GM23248 (cell line): ENCODE measurements around the gene ARHGAP23. TPM values are rescaled to one million over a fixed set of nuclear protein-coding genes. Genes with fewer than 3 reads are reported as not detected.
"Not testable (repeated sequence)": the region's sequence is repeated elsewhere in the genome, so short reads cannot be mapped to it uniquely, and the experiment has no call there.

Experiments
- DNase-seq: peaks from one replicate; pipeline ENCODE4 v3.0.0-alpha.2; 2015
- H2AFZ ChIP-seq: fragments of 200-600 bp; sonication (generic); 2 replicates; pipeline ENCODE4 v1.6.1; 2016; ENCODE audit warnings: antibody characterized with exemption
- H3F3A ChIP-seq: fragments of 200-600 bp; sonication (generic); 2 replicates; pipeline ENCODE4 v1.6.1; 2016; ENCODE audit warnings: mild to moderate bottlenecking, antibody characterized with exemption, mixed run types; ENCODE audit not compliant: insufficient read depth
- H3K27ac ChIP-seq: fragments of 200-600 bp; sonication (generic); 2 replicates; pipeline ENCODE4 v1.5.1; 2016; ENCODE audit warnings: mild to moderate bottlenecking
- H3K27me3 ChIP-seq: fragments of 200-600 bp; sonication (generic); replicated peaks from 2 replicates; pipeline ENCODE4 v1.6.1; 2016; ENCODE audit warnings: mild to moderate bottlenecking; ENCODE audit not compliant: insufficient read depth
- H3K36me3 ChIP-seq: fragments of 200-600 bp; sonication (generic); 2 replicates; pipeline ENCODE4 v1.6.1; 2016; ENCODE audit warnings: low read depth, mild to moderate bottlenecking
- H3K4me1 ChIP-seq: fragments of 200-600 bp; sonication (generic); 2 replicates; pipeline ENCODE4 v1.6.1; 2016; ENCODE audit warnings: mild to moderate bottlenecking; ENCODE audit not compliant: insufficient read depth
- H3K4me2 ChIP-seq: fragments of 200-600 bp; sonication (generic); one replicate; pipeline ENCODE4 v1.6.1; 2016; ENCODE audit warnings: mild to moderate bottlenecking; ENCODE audit not compliant: unreplicated experiment
- H3K4me3 ChIP-seq: fragments of 200-600 bp; sonication (generic); 2 replicates; pipeline ENCODE4 v1.5.1; 2016; ENCODE audit warnings: mild to moderate bottlenecking
- H3K79me2 ChIP-seq: fragments of 200-600 bp; sonication (generic); 2 replicates; pipeline ENCODE4 v1.6.1; 2016; ENCODE audit warnings: mild to moderate bottlenecking; ENCODE audit not compliant: insufficient read depth
- H3K9ac ChIP-seq: fragments of 200-600 bp; sonication (generic); 2 replicates; pipeline ENCODE4 v1.6.1; 2016; ENCODE audit warnings: mild to moderate bottlenecking
- H3K9me2 ChIP-seq: fragments of 200-600 bp; sonication (generic); 2 replicates; pipeline ENCODE4 v1.6.1; 2016; ENCODE audit warnings: mixed run types, mild to moderate bottlenecking, moderate library complexity; ENCODE audit not compliant: insufficient read depth
- H3K9me3 ChIP-seq: fragments of 200-600 bp; sonication (generic); one replicate; pipeline ENCODE4 v1.6.1; 2017; ENCODE audit warnings: low read depth
- H4K20me1 ChIP-seq: fragments of 200-600 bp; sonication (generic); 2 replicates; pipeline ENCODE4 v1.6.0; 2016; ENCODE audit not compliant: insufficient read depth
- EZH2 ChIP-seq: fragments of 200-600 bp; sonication (generic); IDR thresholded peaks from 2 replicates; pipeline ENCODE4 v1.6.1; 2018; ENCODE audit warnings: antibody characterized with exemption, mild to moderate bottlenecking; ENCODE audit not compliant: insufficient read depth, poor library complexity, severe bottlenecking
- EZH2phosphoT487 ChIP-seq: fragments of 200-600 bp; sonication (generic); IDR thresholded peaks from 2 replicates; pipeline ENCODE4 v1.6.1; 2018; ENCODE audit warnings: antibody characterized with exemption, moderate library complexity, mild to moderate bottlenecking, low read depth; ENCODE audit not compliant: insufficient read depth
- WGBS, 2 experiments: methylation state at CpG; one replicate each; pipeline ENCODE4 v1.1.6; 2015 to 2017; ENCODE audit warnings: low lambda C conversion rate in 2 of 2, low coverage in 1 of 2; ENCODE audit errors: missing lambda C conversion rate in 2 of 2; 5-methylcytosine and 5-hydroxymethylcytosine counted together
- in situ Hi-C: fragments of 300-500 bp; cut with MboI; formaldehyde crosslinking; loops from 2 replicates; pipeline ENCODE4 v1.15.0; 2020
- polyA plus RNA-seq: library from polyadenylated mRNA; unstranded; fragments of >200 nt; fragmentation: Nextera tagmentation; extraction: Ambion mirVana; gene quantifications from 2 replicates; pipeline ENCODE4 v1.2.1, GENCODE V29; 2016
- total RNA-seq: library from RNA; depleted of rRNA; stranded (reverse); fragments of >200 nt; shearing (Covaris generic); gene quantifications from 2 replicates; pipeline ENCODE4 v1.2.3, GENCODE V29; 2014

Gene ARHGAP23
- total and polyA plus RNA-seq, 2 experiments from 2014 or later = 6.6 to 69.4 TPM

- Histone ChIP-seq H3K9me3 (no peaks in the 10 kb centered on the region), H3F3A (peaks cover 38% of the 10 kb centered on the region), H3K4me1 (peaks cover 62% of the 10 kb centered on the region), H3K9ac (no peak overlapping the region), H2AFZ (no peak overlapping the region), H3K9me2 (no peaks in the 10 kb centered on the region), H3K79me2 (peaks cover 88% of the 10 kb centered on the region), H3K36me3 (peaks cover 43% of the 10 kb centered on the region; the same call in 1 of the 2 replicates), H3K4me2 (no peak overlapping the region), H3K27ac (peak overlapping the region; percentile 31; the same call in 1 of the 2 replicates), H4K20me1 (no peaks in the 10 kb centered on the region; the same call in 1 of the 2 replicates), H3K4me3 (no peak overlapping the region), H3K27me3 (no peaks in the 10 kb centered on the region)
- in situ Hi-C loops = no loop called here
- DNase-seq = peak; percentile 88
- TF ChIP-seq EZH2 (no peak), EZH2phosphoT487 (no peak)
- WGBS, 2 experiments = 21 to 32% methylated on average over 14 to 16 of the region's 20 CpGs
Observed at GRCh38 chr17:38469875-38470274, 41.6 kb downstream of the ARHGAP23 start.

- H3K4me3 ChIP-seq, H3K9me3 ChIP-seq, H3K9ac ChIP-seq, H3K27me3 ChIP-seq, H4K20me1 ChIP-seq, DNase-seq, in situ Hi-C loops, H2AFZ ChIP-seq, H3K4me2 ChIP-seq, H3K27ac ChIP-seq, H3K9me2 ChIP-seq: not testable (repeated sequence)
- 83 to 85% methylated on average over 8 of the region's 8 CpGs for WGBS, 2 experiments
- peaks cover 43% of the 10 kb centered on the region; the same call in 1 of the 2 replicates for H3K36me3 ChIP-seq
- peaks cover 38% of the 10 kb centered on the region for H3F3A ChIP-seq
- peaks cover 59% of the 10 kb centered on the region for H3K4me1 ChIP-seq
- peaks cover 94% of the 10 kb centered on the region for H3K79me2 ChIP-seq
Observed at GRCh38 chr17:38471253-38471652, 43.0 kb downstream of the ARHGAP23 start.

- in situ Hi-C loops, H2AFZ ChIP-seq, H3K27me3 ChIP-seq, H3K4me2 ChIP-seq, H3K4me3 ChIP-seq, H3K9me2 ChIP-seq, H4K20me1 ChIP-seq, H3K9me3 ChIP-seq: not testable (repeated sequence)
- 38 to 49% methylated on average over 8 of the region's 8 CpGs for WGBS, 2 experiments
- Histone ChIP-seq H3F3A (peaks cover 30% of the 10 kb centered on the region), H3K79me2 (peaks cover 70% of the 10 kb centered on the region), H3K27ac (0 out of 2 replicates have a peak overlapping the region, but pooled peaks have one; percentile 12), H3K4me1 (peaks cover 36% of the 10 kb centered on the region), H3K9ac (peak overlapping the region; percentile 14; the same call in 1 of the 2 replicates), H3K36me3 (peaks cover 29% of the 10 kb centered on the region; the same call in 1 of the 2 replicates)
- DNase-seq = peak; percentile 62
Observed at GRCh38 chr17:38474666-38475065, 46.4 kb downstream of the ARHGAP23 start.

DNA sequence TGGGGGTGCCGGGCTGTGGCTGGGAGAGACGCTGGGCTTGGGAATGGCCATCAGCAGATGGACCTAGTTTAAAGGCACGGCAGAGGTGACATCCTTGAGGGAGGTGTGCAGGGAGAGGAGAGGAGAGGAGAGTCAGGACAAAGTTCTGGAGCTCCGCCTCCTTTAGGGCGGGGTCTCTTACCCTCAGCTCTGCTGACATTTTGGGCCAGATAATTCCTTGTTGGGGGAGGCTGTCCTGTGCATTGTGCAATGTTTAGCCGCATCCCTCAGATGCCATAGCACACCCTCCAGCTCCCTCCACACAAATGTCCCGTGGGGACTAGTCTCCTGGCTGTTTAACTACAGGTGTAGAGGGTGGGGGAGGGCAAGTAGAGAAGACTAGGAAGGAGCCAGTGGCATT is 48.3 kb downstream of the ARHGAP23 start:
- H3K9me3 ChIP-seq = no peaks in the 10 kb centered on the region
- H3K4me1 ChIP-seq = peaks cover 21% of the 10 kb centered on the region
- no peak overlapping the region for H2AFZ ChIP-seq
- H3K9ac ChIP-seq = no peak overlapping the region
- peaks cover 15% of the 10 kb centered on the region; the same call in 1 of the 2 replicates for H3K36me3 ChIP-seq
- no peak overlapping the region for H3K27ac ChIP-seq
- TF ChIP-seq EZH2 = no peak
- TF ChIP-seq EZH2phosphoT487 = no peak
- DNase-seq = peak; percentile 26
- 57 to 64% methylated on average over 7 of the region's 7 CpGs for WGBS, 2 experiments
- no peaks in the 10 kb centered on the region for H4K20me1 ChIP-seq
- H3K79me2 ChIP-seq = peaks cover 51% of the 10 kb centered on the region
- no peaks in the 10 kb centered on the region for H3K27me3 ChIP-seq
- in situ Hi-C loops = no loop called here
- no peak overlapping the region for H3K4me3 ChIP-seq
- no peaks in the 10 kb centered on the region for H3K9me2 ChIP-seq
- H3K4me2 ChIP-seq = no peak overlapping the region
- H3F3A ChIP-seq = peaks cover 15% of the 10 kb centered on the region

DNA sequence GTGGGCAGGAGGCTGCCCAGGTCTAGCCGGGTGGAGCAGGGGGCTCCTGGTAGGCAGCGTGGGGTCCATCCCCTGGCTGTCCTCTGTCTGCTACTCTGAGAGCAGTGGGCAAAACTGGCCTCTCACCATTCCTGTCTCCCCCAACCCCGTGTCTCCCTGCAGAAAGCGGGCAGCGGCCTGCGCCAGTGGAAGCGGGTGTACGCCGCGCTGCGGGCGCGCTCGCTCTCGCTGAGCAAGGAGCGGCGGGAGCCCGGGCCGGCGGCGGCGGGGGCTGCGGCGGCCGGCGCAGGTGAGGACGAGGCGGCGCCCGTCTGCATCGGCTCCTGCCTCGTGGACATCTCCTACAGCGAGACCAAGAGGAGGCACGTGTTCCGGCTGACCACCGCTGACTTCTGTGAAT is 49.2 kb downstream of the ARHGAP23 start:
- H4K20me1 ChIP-seq, H3K27me3 ChIP-seq, H3K9ac ChIP-seq, DNase-seq, H2AFZ ChIP-seq, H3K27ac ChIP-seq, H3K4me2 ChIP-seq, H3F3A ChIP-seq, H3K9me3 ChIP-seq, H3K4me3 ChIP-seq, H3K9me2 ChIP-seq, in situ Hi-C loops: not testable (repeated sequence)
- Histone ChIP-seq H3K36me3 (peaks cover 17% of the 10 kb centered on the region; the same call in 1 of the 2 replicates), H3K79me2 (peaks cover 45% of the 10 kb centered on the region), H3K4me1 (peaks cover 12% of the 10 kb centered on the region)
- 88 to 95% methylated on average over 10 to 36 of the region's 36 CpGs for WGBS, 2 experiments

GRCh38 chr17:38477951-38478350 is 49.7 kb downstream of the ARHGAP23 start:
- H3F3A ChIP-seq, H3K27ac ChIP-seq, H3K9me2 ChIP-seq, H3K4me1 ChIP-seq, H3K9ac ChIP-seq, H3K27me3 ChIP-seq, DNase-seq, H3K4me3 ChIP-seq, H3K9me3 ChIP-seq, H4K20me1 ChIP-seq, in situ Hi-C loops, H2AFZ ChIP-seq, H3K4me2 ChIP-seq: not testable (repeated sequence)
- WGBS, 2 experiments = 85 to 90% methylated on average over 12 to 13 of the region's 13 CpGs
- peaks cover 47% of the 10 kb centered on the region for H3K79me2 ChIP-seq
- H3K36me3 ChIP-seq = peaks cover 19% of the 10 kb centered on the region; the same call in 1 of the 2 replicates

- H3K9ac ChIP-seq, in situ Hi-C loops, H3K4me2 ChIP-seq, H3K4me3 ChIP-seq, H3K9me2 ChIP-seq, H3K27ac ChIP-seq, DNase-seq, H3K27me3 ChIP-seq, H3F3A ChIP-seq, H3K4me1 ChIP-seq, H2AFZ ChIP-seq, H3K9me3 ChIP-seq, H4K20me1 ChIP-seq: not testable (repeated sequence)
- WGBS, 2 experiments = 69 to 78% methylated on average over 4 of the region's 4 CpGs
- peaks cover 21% of the 10 kb centered on the region; the same call in 1 of the 2 replicates for H3K36me3 ChIP-seq
- H3K79me2 ChIP-seq = peaks cover 47% of the 10 kb centered on the region
Observed at GRCh38 chr17:38478667-38479066, 50.4 kb downstream of the ARHGAP23 start.
